D721Med (cell line): ENCODE measurements around the gene PSPC1.

Experiments
- DNase-seq: peaks from one replicate; pipeline ENCODE4 v3.0.0; 2011; ENCODE audit warnings: low spot score; ENCODE audit not compliant: insufficient read length
- FAIRE-seq: peaks from 2 replicates; lab custom pipeline; 2011; peaks lifted over from hg19 to GRCh38; lab: Jason Lieb, UNC
- CTCF ChIP-seq: IDR thresholded peaks from 2 replicates; pipeline ENCODE4 v1.5.1; 2012; ENCODE audit warnings: mild to moderate bottlenecking, control low read depth; ENCODE audit not compliant: insufficient read depth; ENCODE audit errors: missing control alignments

The PSPC1 gene

GRCh38 chr13:19681517-19681916 lies 101.2 kb downstream of the PSPC1 start:
- FAIRE-seq (no peak), DNase-seq (no peak)
- TF ChIP-seq CTCF: no peak

GRCh38 chr13:19680751-19681150 lies 102.0 kb downstream of the PSPC1 start:
- FAIRE-seq (no peak), DNase-seq (no peak)
- TF ChIP-seq CTCF: no peak

GRCh38 chr13:19676168-19676567 lies 106.6 kb downstream of the PSPC1 start:
- no peak for DNase-seq
- FAIRE-seq: no peak
- TF ChIP-seq CTCF: no peak

GRCh38 chr13:19674898-19675297 lies 107.8 kb downstream of the PSPC1 start:
- DNase-seq: no peak
- no peak for FAIRE-seq
- TF ChIP-seq CTCF: no peak

GRCh38 chr13:19673473-19674430 lies 109.0 kb downstream of the PSPC1 start:
- FAIRE-seq: no peak
- TF ChIP-seq CTCF: no peak
- no peak for DNase-seq

GRCh38 chr13:19672990-19673389 lies 109.8 kb downstream of the PSPC1 start:
- no peak for TF ChIP-seq CTCF
- DNase-seq: no peak
- FAIRE-seq: no peak

- FAIRE-seq: no peak
- no peak for TF ChIP-seq CTCF
- no peak for DNase-seq
Measured at GRCh38 chr13:19670147-19670546, 112.6 kb downstream of the PSPC1 start.
